Colonic mucosa (tissue), 4 donors: Measurements from ENCODE around the gene MYO1G. TPM values are rescaled to one million over a fixed set of nuclear protein-coding genes. Genes with fewer than 3 reads are reported as not detected.

Experiments
- DNase-seq: peaks from one replicate; pipeline ENCODE4 v3.0.0-alpha.2; 2020
- H3K27ac ChIP-seq: fragments of 200-600 bp; one replicate; pipeline ENCODE4 v1.8.0; 2021
- H3K27me3 ChIP-seq: fragments of 200-600 bp; one replicate; pipeline ENCODE4 v1.8.0; 2021
- H3K36me3 ChIP-seq: fragments of 200-600 bp; one replicate; pipeline ENCODE4 v1.8.0; 2021
- H3K4me1 ChIP-seq: fragments of 200-600 bp; one replicate; pipeline ENCODE4 v1.8.0; 2021; ENCODE audit warnings: mild to moderate bottlenecking
- H3K4me3 ChIP-seq: fragments of 200-600 bp; one replicate; pipeline ENCODE4 v1.8.0; 2021
- H3K9ac ChIP-seq, 2 donors: one replicate each; pipeline ENCODE4 v1.7.0; 2013; ENCODE audit warnings: control low read depth in 2 of 2, low read depth in 2 of 2, low read length in 2 of 2
- H3K9me3 ChIP-seq: fragments of 200-600 bp; one replicate; pipeline ENCODE4 v1.8.0; 2021
- CTCF ChIP-seq: fragments of 200-600 bp; IDR thresholded peaks from one replicate; pipeline ENCODE4 v1.8.0; 2022; ENCODE audit warnings: antibody characterized with exemption, mild to moderate bottlenecking
- intact Hi-C: fragments of 100-400 bp; cut with DNase I; formaldehyde crosslinking; loops from one replicate; pipeline ENCODE4 v1.14.1; 2022
- total RNA-seq, 2 donors: library from RNA; stranded (reverse); fragmentation: NEBNext Ultra II Directional in 1 of 2; extraction: Animal tissue kit (Norgen Biotek cat#: 25700) in 1 of 2; gene quantifications; one replicate each; pipeline ENCODE4 v1.2.1, GENCODE V29; 2021
- donor health status: healthy.
- donor health status: DM: no; HTN: no; CAD: no.
- donor health status: DM: no; HTN: no; CAD: no.

Gene MYO1G
- total RNA-seq, 2 donors from 2014 or later = 2.1 to 3.6 TPM

DNA sequence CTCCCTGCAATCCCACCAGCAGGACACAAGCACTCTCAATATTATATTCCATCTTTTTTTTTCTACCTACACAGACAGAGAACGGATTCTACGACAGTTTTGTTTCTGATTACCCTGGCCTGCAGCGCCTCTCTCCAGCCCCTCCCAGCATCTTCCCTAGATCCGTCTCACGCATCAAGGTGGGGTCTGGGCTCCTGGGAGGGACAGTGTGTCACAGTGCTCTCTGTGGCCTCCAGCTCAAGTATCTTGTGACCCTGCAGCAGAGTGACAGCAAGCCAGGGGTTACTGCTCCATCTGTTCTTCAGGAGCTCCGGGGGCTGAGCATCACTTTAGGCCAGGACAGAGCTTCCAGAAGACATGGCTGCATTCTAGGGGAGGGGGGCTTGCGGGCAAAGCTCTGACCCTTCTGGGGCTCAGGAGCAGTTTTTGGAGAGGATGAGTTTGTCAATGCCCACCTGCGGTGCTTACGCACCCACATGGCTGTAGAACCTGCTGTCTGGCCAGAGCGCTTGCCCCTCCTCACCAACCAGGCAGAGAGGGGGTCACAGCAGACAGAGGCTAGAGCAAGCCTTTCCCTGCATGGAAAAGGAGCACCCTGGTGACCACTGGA, 22.6 kb downstream of the MYO1G start:
- H3K4me1 ChIP-seq = no peaks in the 10 kb centered on the region
- no peak overlapping the region for H3K4me3 ChIP-seq
- no peaks in the 10 kb centered on the region for H3K36me3 ChIP-seq
- no peaks in the 10 kb centered on the region for H3K9me3 ChIP-seq
- no peak overlapping the region for H3K9ac ChIP-seq
- H3K27ac ChIP-seq = no peak overlapping the region
- H3K27me3 ChIP-seq = no peaks in the 10 kb centered on the region
- no peak for TF ChIP-seq CTCF
- no peak for DNase-seq
- intact Hi-C loops = no loop called here

GRCh38 chr7:44955733-44956132, 23.1 kb downstream of the MYO1G start:
- Histone ChIP-seq H3K27me3 (no peaks in the 10 kb centered on the region), H3K9me3 (no peaks in the 10 kb centered on the region), H3K4me3 (no peak overlapping the region), H3K9ac (no peak overlapping the region), H3K36me3 (no peaks in the 10 kb centered on the region), H3K4me1 (no peaks in the 10 kb centered on the region), H3K27ac (no peak overlapping the region)
- no peak for DNase-seq
- intact Hi-C loops = no loop called here
- TF ChIP-seq CTCF = no peak

DNA sequence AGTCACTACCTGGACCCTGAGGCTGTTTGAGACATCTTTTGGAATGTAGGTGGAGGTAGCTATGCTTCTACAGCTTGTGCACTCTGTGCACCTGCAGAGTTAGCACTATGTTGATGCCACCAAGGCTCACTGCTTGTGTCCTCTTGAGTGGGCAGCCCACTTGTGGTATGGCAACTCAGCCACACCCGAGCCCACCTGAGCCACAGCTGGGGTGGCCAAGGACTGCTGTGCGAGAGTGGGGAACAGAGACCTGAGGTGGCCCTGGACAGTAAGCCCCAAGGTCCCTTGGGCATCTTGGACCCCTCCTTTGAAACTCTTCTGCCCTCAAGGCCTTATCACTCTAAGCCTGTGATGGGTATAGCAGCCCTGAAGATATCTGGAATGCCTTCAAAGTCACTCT, 25.7 kb downstream of the MYO1G start:
- H3K27me3 ChIP-seq = no peaks in the 10 kb centered on the region
- no peak overlapping the region for H3K9ac ChIP-seq
- H3K9me3 ChIP-seq = no peaks in the 10 kb centered on the region
- DNase-seq = no peak
- intact Hi-C loops = no loop called here
- H3K4me1 ChIP-seq = no peaks in the 10 kb centered on the region
- TF ChIP-seq CTCF = no peak
- no peak overlapping the region for H3K4me3 ChIP-seq
- no peaks in the 10 kb centered on the region for H3K36me3 ChIP-seq
- H3K27ac ChIP-seq = no peak overlapping the region

GRCh38 chr7:44949303-44949702, 29.5 kb downstream of the MYO1G start:
- H3K36me3 ChIP-seq = no peaks in the 10 kb centered on the region
- H3K9ac ChIP-seq = no peak overlapping the region
- intact Hi-C loops = no loop called here
- no peak overlapping the region for H3K27ac ChIP-seq
- no peaks in the 10 kb centered on the region for H3K4me1 ChIP-seq
- no peak overlapping the region for H3K4me3 ChIP-seq
- no peaks in the 10 kb centered on the region for H3K9me3 ChIP-seq
- no peak for DNase-seq
- TF ChIP-seq CTCF = no peak
- H3K27me3 ChIP-seq = no peaks in the 10 kb centered on the region

GRCh38 chr7:44945479-44945878, 33.3 kb downstream of the MYO1G start:
- intact Hi-C loops = no loop called here
- H3K27me3 ChIP-seq = no peaks in the 10 kb centered on the region

More at GRCh38 chr7:44945479-44945878, 33.3 kb downstream of the MYO1G start:
- no peak overlapping the region for H3K27ac ChIP-seq
- no peaks in the 10 kb centered on the region for H3K9me3 ChIP-seq
- H3K9ac ChIP-seq = no peak overlapping the region
- no peaks in the 10 kb centered on the region for H3K36me3 ChIP-seq
- no peak overlapping the region for H3K4me3 ChIP-seq
- TF ChIP-seq CTCF = no peak
- DNase-seq = no peak
- no peaks in the 10 kb centered on the region for H3K4me1 ChIP-seq
